ENCODE measurements around the gene PTRH2.
"Not testable (repeated sequence)": the region's sequence is repeated elsewhere in the genome, so short reads cannot be mapped to it uniquely, and the experiment has no call there.

PTRH2 gene

GRCh38 chr17:59707149-59707970 is at the start of gene PTRH2, which contains the start of gene VMP1:
Gene PTRH2 (minus strand): TSS chr17:59707430. CDS start chr17:59697978, 9,452 bp downstream.
Gene VMP1 (plus strand): TSS chr17:59707654. CDS start chr17:59731447, 23,793 bp downstream.
- H3K9me3 Mint-ChIP-seq: no peaks in the 10 kb centered on the region
- H3K27me3 Mint-ChIP-seq: no peaks in the 10 kb centered on the region
- H3K27ac Mint-ChIP-seq: peak within 1 kb of the TSS; percentile 95
- ATAC-seq: peak; percentile 99
- DNase-seq: peak; percentile 94
- peaks cover 61% of the 10 kb centered on the region for H3K4me1 Mint-ChIP-seq
- peaks cover 43% of the 10 kb centered on the region for H3K36me3 Mint-ChIP-seq (ENCODE audit: low read depth)
- peak within 1 kb of the TSS; percentile 99 for H3K4me3 Mint-ChIP-seq

GRCh38 chr17:59756236-59756818 is 49.1 kb upstream of the PTRH2 start:
- Mint-ChIP-seq H3K27me3 (no peaks in the 10 kb centered on the region), H3K9me3 (peaks cover 4% of the 10 kb centered on the region), H3K36me3 (ENCODE audit: low read depth) (peaks cover 48% of the 10 kb centered on the region), H3K27ac (peak overlapping the region; percentile 97), H3K4me1 (peaks cover 88% of the 10 kb centered on the region), H3K4me3 (no peak overlapping the region)
- DNase-seq (no peak), ATAC-seq (no peak)

GRCh38 chr17:59755069-59755468 is 47.8 kb upstream of the PTRH2 start:
- Mint-ChIP-seq H3K4me1 (peaks cover 82% of the 10 kb centered on the region), H3K27ac (peak overlapping the region; percentile 97), H3K4me3 (peak overlapping the region; percentile 26), H3K36me3 (ENCODE audit: low read depth) (peaks cover 39% of the 10 kb centered on the region)
- not testable (repeated sequence) for ATAC-seq, H3K9me3 Mint-ChIP-seq, H3K27me3 Mint-ChIP-seq, DNase-seq

- peak overlapping the region; percentile 97 for H3K27ac Mint-ChIP-seq
- H3K9me3 Mint-ChIP-seq: peaks cover 2% of the 10 kb centered on the region
- no peaks in the 10 kb centered on the region for H3K27me3 Mint-ChIP-seq
- ATAC-seq: peak; percentile 86
- peaks cover 76% of the 10 kb centered on the region for H3K4me1 Mint-ChIP-seq
- H3K4me3 Mint-ChIP-seq: peak overlapping the region; percentile 66
- H3K36me3 Mint-ChIP-seq (ENCODE audit: low read depth): peaks cover 34% of the 10 kb centered on the region
- DNase-seq: no peak
These were observed 47.3 kb upstream of the PTRH2 start for GRCh38 chr17:59754552-59754951.

- DNase-seq (no peak), ATAC-seq (peak; percentile 64)
- Mint-ChIP-seq H3K36me3 (ENCODE audit: low read depth) (peaks cover 26% of the 10 kb centered on the region), H3K27ac (peak overlapping the region; percentile 97), H3K9me3 (no peaks in the 10 kb centered on the region), H3K27me3 (no peaks in the 10 kb centered on the region), H3K4me1 (peaks cover 73% of the 10 kb centered on the region), H3K4me3 (peak overlapping the region; percentile 66)
These were observed 46.6 kb upstream of the PTRH2 start for GRCh38 chr17:59753522-59754467.

- ATAC-seq (no peak), DNase-seq (no peak)
- H3K27ac Mint-ChIP-seq: peak overlapping the region; percentile 97
- no peaks in the 10 kb centered on the region for H3K9me3 Mint-ChIP-seq
- peak overlapping the region; percentile 66 for H3K4me3 Mint-ChIP-seq
- peaks cover 17% of the 10 kb centered on the region for H3K36me3 Mint-ChIP-seq (ENCODE audit: low read depth)
- no peaks in the 10 kb centered on the region for H3K27me3 Mint-ChIP-seq
- peaks cover 69% of the 10 kb centered on the region for H3K4me1 Mint-ChIP-seq
These were observed 45.7 kb upstream of the PTRH2 start for GRCh38 chr17:59752922-59753321.

- peak overlapping the region; percentile 97 for H3K27ac Mint-ChIP-seq
- DNase-seq: no peak
- H3K27me3 Mint-ChIP-seq: no peaks in the 10 kb centered on the region
- H3K9me3 Mint-ChIP-seq: no peaks in the 10 kb centered on the region
- H3K36me3 Mint-ChIP-seq (ENCODE audit: low read depth): peaks cover 16% of the 10 kb centered on the region
- peak overlapping the region; percentile 57 for H3K4me3 Mint-ChIP-seq
- no peak for ATAC-seq
- peaks cover 64% of the 10 kb centered on the region for H3K4me1 Mint-ChIP-seq
These were observed 45.2 kb upstream of the PTRH2 start for GRCh38 chr17:59752446-59752845.

GRCh38 chr17:59751955-59752413 is 44.8 kb upstream of the PTRH2 start:
- no peak for DNase-seq
- peaks cover 63% of the 10 kb centered on the region for H3K4me1 Mint-ChIP-seq
- peak overlapping the region; percentile 97 for H3K27ac Mint-ChIP-seq

GRCh38 chr17:59748591-59748990 is 41.4 kb upstream of the PTRH2 start:
- ATAC-seq (no peak), DNase-seq (no peak)
- peaks cover 9% of the 10 kb centered on the region for H3K36me3 Mint-ChIP-seq (ENCODE audit: low read depth)
- H3K27me3 Mint-ChIP-seq: no peaks in the 10 kb centered on the region
- H3K27ac Mint-ChIP-seq: no peak overlapping the region
- peaks cover 30% of the 10 kb centered on the region for H3K4me1 Mint-ChIP-seq
- H3K9me3 Mint-ChIP-seq: no peaks in the 10 kb centered on the region
- H3K4me3 Mint-ChIP-seq: no peak overlapping the region

More at GRCh38 chr17:59751955-59752413, 44.8 kb upstream of the PTRH2 start:
- peaks cover 16% of the 10 kb centered on the region for H3K36me3 Mint-ChIP-seq (ENCODE audit: low read depth)
- peak overlapping the region; percentile 57 for H3K4me3 Mint-ChIP-seq
- peak; percentile 16 for ATAC-seq
- no peaks in the 10 kb centered on the region for H3K9me3 Mint-ChIP-seq
- no peaks in the 10 kb centered on the region for H3K27me3 Mint-ChIP-seq

- Mint-ChIP-seq H3K27ac (peak overlapping the region; percentile 26), H3K27me3 (no peaks in the 10 kb centered on the region), H3K4me3 (no peak overlapping the region), H3K4me1 (peaks cover 14% of the 10 kb centered on the region), H3K9me3 (peaks cover 4% of the 10 kb centered on the region), H3K36me3 (ENCODE audit: low read depth) (peaks cover 19% of the 10 kb centered on the region)
- ATAC-seq (no peak), DNase-seq (no peak)
These were observed 39.7 kb upstream of the PTRH2 start for GRCh38 chr17:59746849-59747445.

- no peak overlapping the region for H3K4me3 Mint-ChIP-seq
- H3K9me3 Mint-ChIP-seq: peaks cover 4% of the 10 kb centered on the region
- peaks cover 3% of the 10 kb centered on the region for H3K4me1 Mint-ChIP-seq
- DNase-seq: no peak
- no peak overlapping the region for H3K27ac Mint-ChIP-seq
- no peak for ATAC-seq
- peaks cover 25% of the 10 kb centered on the region for H3K36me3 Mint-ChIP-seq (ENCODE audit: low read depth)
- H3K27me3 Mint-ChIP-seq: no peaks in the 10 kb centered on the region
These were observed 37.8 kb upstream of the PTRH2 start for GRCh38 chr17:59745040-59745439.

GRCh38 chr17:59743842-59744241 is 36.6 kb upstream of the PTRH2 start:
- Mint-ChIP-seq H3K36me3 (ENCODE audit: low read depth) (peaks cover 25% of the 10 kb centered on the region), H3K4me1 (peaks cover 3% of the 10 kb centered on the region), H3K9me3 (peaks cover 4% of the 10 kb centered on the region), H3K27ac (no peak overlapping the region), H3K27me3 (no peaks in the 10 kb centered on the region), H3K4me3 (no peak overlapping the region)
- no peak for DNase-seq
- no peak for ATAC-seq

GRCh38 chr17:59737324-59737723 is 30.1 kb upstream of the PTRH2 start:
- Mint-ChIP-seq H3K36me3 (ENCODE audit: low read depth) (peaks cover 21% of the 10 kb centered on the region), H3K27ac (peak overlapping the region; percentile 8), H3K4me1 (no peaks in the 10 kb centered on the region), H3K27me3 (no peaks in the 10 kb centered on the region), H3K9me3 (no peaks in the 10 kb centered on the region), H3K4me3 (no peak overlapping the region)
- ATAC-seq: no peak
- DNase-seq: no peak

- Mint-ChIP-seq H3K27ac (no peak overlapping the region), H3K36me3 (ENCODE audit: low read depth) (peaks cover 15% of the 10 kb centered on the region), H3K4me3 (no peak overlapping the region), H3K9me3 (no peaks in the 10 kb centered on the region), H3K4me1 (peaks cover 9% of the 10 kb centered on the region), H3K27me3 (no peaks in the 10 kb centered on the region)
- DNase-seq: no peak
- no peak for ATAC-seq
These were observed 27.0 kb upstream of the PTRH2 start for GRCh38 chr17:59734226-59734625.
